ENCODE measurements around the gene CSNK2A2. TPM values are rescaled to one million over a fixed set of nuclear protein-coding genes. Genes with fewer than 3 reads are reported as not detected.

Gene CSNK2A2
- total RNA-seq, 1 donor from 2014 or later, result 39.4 TPM

DNA sequence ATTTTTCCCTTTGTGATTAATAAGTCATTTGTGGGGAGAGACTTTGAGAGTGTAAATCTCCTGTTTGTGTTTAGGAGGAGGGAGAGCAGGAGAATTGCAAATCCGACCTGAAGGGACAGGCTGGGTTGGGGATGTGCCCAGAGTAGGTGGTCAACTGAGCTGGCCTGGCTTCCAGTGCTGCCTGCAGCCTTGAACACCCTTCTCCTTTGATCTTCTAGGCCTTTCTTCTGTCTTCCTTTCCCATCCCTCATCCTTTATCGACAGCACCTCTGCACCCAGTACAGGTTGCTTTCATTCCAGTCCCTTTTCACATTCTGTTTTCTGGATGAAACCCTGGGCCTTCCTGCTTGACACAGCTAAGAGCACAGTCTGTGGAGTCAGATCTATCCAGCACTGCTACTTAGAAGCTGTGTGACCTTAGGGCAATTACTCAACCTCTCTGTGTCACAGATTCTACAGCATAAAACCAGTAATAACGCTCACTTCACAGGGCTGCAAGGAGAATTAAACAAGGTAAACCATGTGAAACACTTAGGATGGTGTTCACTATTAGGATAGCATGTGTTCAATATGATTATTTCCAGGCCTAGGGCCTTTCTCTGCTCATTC is 1.0 kb upstream of the CSNK2A2 start:
- DNase-seq, result no peak

DNA sequence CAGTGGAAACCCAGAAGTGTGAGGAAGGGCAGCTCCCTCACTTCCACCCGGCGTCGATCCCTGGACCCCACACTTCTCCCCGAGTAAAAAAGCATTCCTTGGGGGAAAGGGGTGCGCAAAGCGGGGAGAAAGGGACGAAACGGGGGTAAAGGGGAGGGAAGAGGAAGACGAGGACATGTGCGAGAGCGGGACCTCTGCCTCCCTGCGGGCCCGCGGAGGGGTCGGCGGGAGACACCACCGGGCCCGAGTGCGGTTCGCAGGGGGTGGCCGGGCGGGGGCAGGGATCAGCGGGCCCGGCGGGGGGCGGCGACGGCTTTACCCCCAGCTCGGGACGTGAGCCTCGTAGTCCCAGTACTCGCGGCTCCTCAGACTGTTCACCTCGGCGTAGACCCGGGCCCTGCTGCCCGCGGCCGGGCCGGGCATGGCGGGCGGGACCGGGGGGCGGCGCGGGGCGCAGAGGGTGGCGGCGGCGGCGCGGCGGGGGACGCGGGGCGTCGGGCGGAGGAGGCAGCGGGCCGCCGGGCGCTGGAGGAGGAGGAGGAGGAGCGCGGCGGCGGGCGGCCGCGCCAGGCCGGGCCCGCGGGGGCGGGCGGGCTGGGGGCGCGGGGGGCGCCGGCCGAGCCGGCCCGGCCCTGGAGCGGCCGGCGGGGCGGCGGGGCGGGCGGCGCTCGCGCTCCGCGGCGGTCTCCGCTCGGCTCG is 443 bp downstream of the CSNK2A2 start:
- no peak for DNase-seq

DNA sequence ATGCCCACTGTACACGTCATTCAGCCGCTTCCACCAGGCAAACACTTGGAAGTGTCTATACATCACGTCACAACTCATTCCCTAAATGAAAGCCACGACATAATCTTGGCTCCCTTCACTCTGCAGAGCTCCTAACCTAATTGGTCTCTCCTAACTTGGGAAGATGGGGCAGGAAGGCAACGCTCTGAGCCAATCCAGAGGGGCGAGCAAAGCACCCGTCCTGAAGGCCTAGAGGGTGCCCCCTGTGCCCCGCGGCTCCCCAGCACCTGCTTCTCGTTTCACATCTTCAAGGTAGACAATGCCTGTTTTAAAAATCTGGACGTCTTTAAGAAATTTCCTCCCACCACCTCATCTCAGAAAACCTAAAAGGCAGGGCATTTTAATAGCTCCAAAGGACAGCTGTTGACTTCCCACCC is 1.0 kb downstream of the CSNK2A2 start:
- no peak for DNase-seq

DNA sequence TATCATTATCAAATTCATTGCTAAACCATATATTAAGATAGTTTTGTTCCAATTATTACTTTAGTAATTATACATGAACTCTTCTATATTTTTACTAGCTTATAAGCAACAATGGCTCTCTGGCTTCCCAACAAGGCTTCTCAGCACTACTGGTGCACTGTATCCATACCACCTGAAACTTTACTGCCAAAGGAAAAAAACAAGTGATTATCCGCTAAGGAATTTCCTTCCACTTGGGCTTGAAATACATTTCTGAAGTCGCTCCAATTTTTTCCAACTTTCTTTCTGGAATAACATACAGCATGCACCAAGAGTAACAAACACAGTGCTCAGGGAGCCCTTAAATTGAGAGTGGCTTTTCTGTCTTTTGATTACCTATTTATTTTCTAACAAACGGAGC is 2.1 kb downstream of the CSNK2A2 start:
- no peak for DNase-seq

DNA sequence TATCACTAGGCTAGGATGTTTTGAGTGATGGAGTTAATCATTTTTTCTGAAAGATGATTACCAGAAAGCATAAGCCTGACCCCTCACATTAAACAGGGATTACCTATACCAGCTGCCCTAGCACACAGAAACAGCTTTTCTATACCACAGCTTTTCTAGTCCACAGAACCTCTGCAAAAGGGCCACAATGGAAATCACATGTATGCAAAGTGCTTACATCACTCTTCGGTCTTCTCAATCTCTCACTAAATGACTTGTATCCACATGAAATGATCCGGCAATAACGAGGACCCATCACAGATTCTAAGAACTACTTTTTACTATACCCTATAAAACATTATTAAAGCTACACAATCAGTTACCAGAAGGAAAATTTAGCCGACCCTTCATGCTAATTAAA is 2.6 kb downstream of the CSNK2A2 start:
- no peak for DNase-seq

DNA sequence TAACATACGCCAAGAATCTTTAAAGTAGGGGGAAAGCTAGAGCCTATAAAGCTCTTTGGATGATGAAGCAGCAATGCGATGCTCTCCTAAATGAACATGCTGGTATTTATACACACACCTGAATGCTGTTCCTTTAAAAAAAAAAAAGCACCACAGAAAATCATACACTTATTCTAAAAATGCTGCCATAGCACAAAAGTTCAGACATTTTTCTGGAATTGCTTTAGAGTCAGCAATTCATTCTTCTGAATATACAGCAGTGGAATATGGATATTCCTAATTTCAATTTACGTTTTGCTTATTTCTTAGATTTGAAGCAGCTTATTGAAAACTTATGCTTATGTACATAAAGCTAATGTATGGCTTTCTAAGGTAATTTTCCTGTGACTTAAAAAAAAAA is 3.1 kb downstream of the CSNK2A2 start:
- no peak for DNase-seq

GRCh38 chr16:58187665-58188421 is 10.1 kb downstream of the CSNK2A2 start:
- DNase-seq, result no peak

DNA sequence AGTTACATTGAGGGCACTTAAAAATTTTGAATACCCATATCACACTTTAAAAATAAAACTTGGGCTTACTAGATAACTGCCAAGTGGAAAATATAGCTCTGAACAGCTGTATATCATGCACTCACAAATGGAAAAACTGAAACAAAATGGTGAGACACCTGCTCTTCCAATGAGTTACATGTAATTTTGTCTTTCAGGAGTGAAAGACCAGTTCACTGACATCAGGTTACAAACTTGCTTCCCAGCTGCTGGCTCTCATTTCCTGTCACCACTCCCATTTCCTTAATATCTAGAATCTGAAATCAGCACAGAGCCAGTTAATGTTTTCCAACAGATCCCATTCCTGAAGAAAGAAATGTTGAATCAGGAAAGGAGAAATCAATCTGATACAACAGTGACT is 10.8 kb downstream of the CSNK2A2 start:
- DNase-seq, result no peak

DNA sequence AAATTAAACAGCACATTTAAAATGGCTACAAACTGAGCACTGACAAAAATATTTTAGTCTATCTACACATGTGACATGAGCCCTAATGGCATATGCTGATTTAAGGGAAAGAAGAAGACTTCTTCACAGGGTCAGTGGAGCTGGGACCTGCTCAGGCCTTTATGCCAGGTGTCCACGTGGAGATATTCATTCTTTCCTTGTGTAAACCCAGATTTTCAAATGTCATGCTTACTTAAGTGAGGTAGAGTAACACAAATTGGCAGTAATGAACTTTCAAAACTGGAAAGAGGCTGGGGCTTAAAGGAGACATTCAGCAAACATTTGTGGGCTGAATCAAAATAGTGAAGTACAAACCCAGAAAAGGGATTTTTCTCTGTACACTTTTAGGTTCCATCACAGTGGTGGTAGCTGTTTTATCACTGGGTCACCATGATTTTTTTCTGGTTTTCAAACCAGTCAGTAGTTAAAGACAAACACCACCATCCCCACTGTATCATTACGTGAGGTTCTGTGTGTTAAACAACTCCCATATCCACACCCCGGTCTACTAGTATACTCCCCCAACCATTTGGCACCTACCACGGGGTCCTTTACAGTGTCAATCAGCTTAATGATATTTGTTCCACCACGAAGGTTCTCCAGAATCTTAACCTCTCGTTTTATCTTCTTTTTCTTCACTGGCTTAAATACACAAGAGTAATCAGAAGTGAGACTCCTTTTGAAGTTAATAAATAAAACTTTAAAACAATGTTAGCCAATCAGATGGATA is 11.5 kb downstream of the CSNK2A2 start:
- DNase-seq, result no peak

GRCh38 chr16:58177353-58177710 is 20.6 kb downstream of the CSNK2A2 start:
- DNase-seq, result no peak

DNA sequence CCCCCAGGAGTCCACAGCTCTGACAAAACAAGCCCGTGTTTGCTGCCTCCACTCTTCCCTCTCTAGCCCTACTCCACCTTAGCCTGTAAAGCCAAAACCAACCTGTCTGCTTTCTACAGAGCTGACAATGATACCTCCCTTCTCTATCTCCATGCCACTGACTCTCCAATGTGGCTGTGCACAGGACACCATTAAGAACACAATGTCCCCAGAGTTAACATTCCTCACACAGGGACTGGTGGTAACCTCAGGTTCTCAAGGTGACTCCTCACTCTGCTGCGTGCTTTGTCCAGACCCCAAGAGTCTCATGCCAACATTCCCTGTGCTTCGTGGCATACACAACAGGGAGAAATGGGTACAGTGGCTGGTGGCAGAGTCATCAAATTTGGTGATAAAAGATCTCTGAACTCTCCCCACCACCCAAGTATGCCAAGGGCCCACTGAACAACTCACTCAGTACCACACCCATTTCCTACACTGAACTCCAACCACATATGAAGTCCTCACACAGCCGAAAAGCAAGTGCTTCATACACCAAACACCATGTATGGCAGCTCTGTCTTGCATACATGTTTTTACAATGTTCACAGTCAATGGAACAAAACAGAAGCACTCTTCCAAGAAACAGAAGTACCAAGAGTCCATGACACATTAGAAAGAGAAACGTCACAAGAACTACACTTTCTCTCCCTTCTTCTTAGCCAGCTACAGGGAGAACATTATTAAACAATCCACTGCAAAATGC is 21.1 kb downstream of the CSNK2A2 start:
- DNase-seq, result no peak

DNA sequence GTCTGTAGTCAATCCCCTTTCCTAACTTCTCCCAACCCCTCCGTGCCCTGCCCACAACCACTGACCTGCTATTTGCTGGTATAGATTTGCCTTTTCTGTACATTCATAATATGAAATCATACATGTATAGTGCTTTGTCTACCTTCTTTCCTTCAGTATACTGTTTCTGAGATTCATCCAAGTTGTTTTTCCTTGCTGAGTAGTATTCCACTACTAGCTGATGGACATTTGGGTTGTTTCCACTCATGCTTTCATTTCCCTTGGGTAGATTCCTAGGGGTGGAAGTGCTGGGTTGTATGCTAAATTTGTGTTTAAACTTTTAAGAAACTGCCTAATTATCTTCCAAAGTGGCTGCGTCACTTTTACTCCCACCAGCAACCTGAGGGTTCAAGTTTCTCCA is 27.7 kb downstream of the CSNK2A2 start:
- no peak for DNase-seq

GRCh38 chr16:58160855-58161254 is 37.1 kb downstream of the CSNK2A2 start:
- no peak for DNase-seq

DNA sequence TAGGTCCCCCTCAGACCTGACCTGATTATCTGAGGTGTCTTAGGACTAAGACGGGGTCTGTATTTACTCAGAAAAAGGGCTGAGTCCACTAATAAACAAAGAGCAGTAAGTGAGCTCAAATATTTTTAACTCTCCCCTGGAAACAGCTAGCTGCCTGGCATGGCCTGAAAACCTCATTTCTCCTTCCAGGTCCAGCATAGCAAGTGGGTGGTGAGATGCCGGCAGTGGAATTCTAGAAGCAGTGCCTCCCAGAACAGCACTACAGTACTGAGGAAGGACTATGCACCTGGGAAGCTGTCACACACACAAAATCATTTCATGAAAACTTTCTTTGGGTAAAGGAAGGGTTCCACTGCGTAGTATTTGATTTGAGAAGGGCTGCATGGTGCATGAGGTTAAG is 39.2 kb downstream of the CSNK2A2 start:
- DNase-seq, result no peak

GRCh38 chr16:58157951-58158540 is 39.9 kb downstream of the CSNK2A2 start:
- no peak for DNase-seq

GRCh38 chr16:58157239-58157638 is 40.7 kb downstream of the CSNK2A2 start:
- DNase-seq, result no peak

DNA sequence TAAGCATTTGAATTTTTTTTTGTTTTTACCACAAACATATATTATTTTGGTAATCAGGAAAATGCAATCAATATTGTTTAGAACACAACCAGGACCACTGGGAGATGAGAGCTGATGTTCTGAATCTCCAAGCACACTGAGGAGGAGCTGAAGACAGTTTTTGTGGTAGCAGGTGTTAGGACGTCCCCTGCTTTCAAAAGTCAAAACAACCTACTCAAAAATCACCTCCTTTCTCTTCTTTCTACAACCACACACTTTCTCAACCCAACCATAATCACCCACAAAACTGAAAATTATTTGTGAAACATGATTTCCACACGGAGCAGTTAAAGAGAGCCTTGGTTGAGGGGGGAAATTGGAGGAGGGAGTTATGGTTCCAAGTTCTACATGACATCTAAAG is 42.1 kb downstream of the CSNK2A2 start:
- no peak for DNase-seq

DNA sequence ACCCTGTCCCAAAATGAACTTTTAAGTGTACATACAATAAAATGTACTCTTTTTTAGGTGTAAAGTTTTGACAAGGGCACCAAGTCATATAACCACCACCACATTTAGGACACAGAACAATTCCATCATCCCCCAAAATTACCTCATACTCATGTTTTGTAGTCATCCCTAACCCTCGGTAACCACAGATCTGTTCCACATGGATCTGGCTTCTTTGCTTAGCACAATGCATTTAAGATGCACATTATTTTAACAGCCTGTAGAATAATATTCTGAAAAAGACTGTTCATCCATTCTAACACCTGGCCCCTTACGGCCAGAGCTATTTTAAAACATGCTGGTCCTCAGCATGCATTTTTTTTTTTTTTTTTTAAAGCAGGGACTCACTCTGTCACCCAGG is 43.6 kb downstream of the CSNK2A2 start:
- DNase-seq, result no peak

GRCh38 chr16:58152246-58152868 is 45.5 kb downstream of the CSNK2A2 start:
- no peak for DNase-seq

DNA sequence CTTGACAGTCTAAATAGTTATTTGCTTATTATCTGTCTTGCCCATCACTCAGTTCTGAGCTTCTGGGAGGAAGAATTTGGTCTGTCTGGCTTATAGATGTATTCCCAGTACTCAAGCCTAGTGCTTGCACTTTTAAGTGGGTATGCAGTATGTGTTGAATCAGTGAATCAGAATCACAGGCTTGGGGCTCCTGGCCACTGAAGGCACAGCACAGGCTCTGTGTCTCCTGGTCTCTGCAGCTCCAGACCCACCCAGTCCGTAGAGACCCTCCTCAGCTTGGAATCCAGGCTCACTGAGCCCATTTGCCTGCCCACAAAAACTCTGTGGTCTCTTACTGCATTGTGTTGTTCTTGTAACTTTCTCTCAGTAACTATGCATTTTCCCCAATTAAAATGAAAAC is 49.4 kb downstream of the CSNK2A2 start:
- DNase-seq, result no peak

DNA sequence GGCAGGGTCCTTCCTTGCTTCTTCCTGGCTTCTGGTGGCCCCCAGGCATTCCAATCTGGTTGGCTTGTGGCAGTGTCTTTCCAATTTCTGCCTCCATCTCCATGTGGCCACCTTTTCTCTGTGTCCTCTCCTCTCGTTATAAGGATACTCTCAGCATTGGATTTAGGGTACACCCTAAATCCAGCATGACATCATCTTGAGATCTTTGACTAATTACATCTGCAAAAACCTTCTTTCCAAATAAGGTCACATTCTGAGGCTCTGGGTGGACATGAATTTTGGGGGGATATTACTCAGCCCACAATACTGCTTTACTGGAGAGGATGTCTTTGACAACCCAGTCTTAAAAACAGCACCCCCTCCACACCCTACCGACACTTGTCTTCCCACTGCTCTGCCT is 49.8 kb downstream of the CSNK2A2 start:
- no peak for DNase-seq
